GM21737 (cell line): ENCODE results near the gene NUDT3.
"Not testable (repeated sequence)": the region's sequence is repeated elsewhere in the genome, so short reads cannot be mapped to it uniquely, and the experiment has no call there.

Source experiments
- ATAC-seq: cut with Tn5 transposase; IDR thresholded peaks from one replicate; pipeline ENCODE4 v1.9.1; 2021; ENCODE audit warnings: mild to moderate bottlenecking, moderate library complexity; ENCODE audit not compliant: unreplicated experiment

The NUDT3 gene

GRCh38 chr6:34392497-34393190, at the start of gene NUDT3:
TSS of gene NUDT3 (minus strand) at chr6:34392669. CDS start at chr6:34392362, 307 bp downstream.
- ATAC-seq = peak; percentile 80

- no peak for ATAC-seq
These were observed 49.1 kb upstream of the NUDT3 start for GRCh38 chr6:34441526-34441925.

- no peak for ATAC-seq
These were observed 47.0 kb upstream of the NUDT3 start for GRCh38 chr6:34439442-34439841.

- no peak for ATAC-seq
These were observed 46.2 kb upstream of the NUDT3 start for GRCh38 chr6:34438705-34439104.

- no peak for ATAC-seq
These were observed 45.1 kb upstream of the NUDT3 start for GRCh38 chr6:34437644-34437970.

- ATAC-seq = no peak
These were observed 44.6 kb upstream of the NUDT3 start for GRCh38 chr6:34436803-34437643.

- no peak for ATAC-seq
These were observed 43.4 kb upstream of the NUDT3 start for GRCh38 chr6:34435916-34436315.

GRCh38 chr6:34425498-34426410, 33.3 kb upstream of the NUDT3 start, which contains the start of gene RPS10:
TSS of gene RPS10 (minus strand) at chr6:34426069. CDS start at chr6:34425221, 848 bp downstream.
- ATAC-seq = peak; percentile 68

GRCh38 chr6:34425132-34425497, 32.6 kb upstream of the NUDT3 start:
- ATAC-seq = peak; percentile 10

- no peak for ATAC-seq
These were observed 32.0 kb upstream of the NUDT3 start for GRCh38 chr6:34424200-34425131.

- ATAC-seq = no peak
These were observed 30.8 kb upstream of the NUDT3 start for GRCh38 chr6:34423254-34423653.

- ATAC-seq = no peak
These were observed 25.9 kb upstream of the NUDT3 start for GRCh38 chr6:34418367-34418766.

GRCh38 chr6:34416877-34417371, 24.5 kb upstream of the NUDT3 start:
- no peak for ATAC-seq

GRCh38 chr6:34414999-34415858, 22.8 kb upstream of the NUDT3 start:
- no peak for ATAC-seq

- no peak for ATAC-seq
These were observed 20.3 kb upstream of the NUDT3 start for GRCh38 chr6:34412643-34413214.

GRCh38 chr6:34412016-34412415, 19.5 kb upstream of the NUDT3 start:
- no peak for ATAC-seq

- ATAC-seq = not testable (repeated sequence)
These were observed 15.4 kb upstream of the NUDT3 start for GRCh38 chr6:34407915-34408314.

GRCh38 chr6:34396518-34396917, 4.0 kb upstream of the NUDT3 start:
- no peak for ATAC-seq

GRCh38 chr6:34393966-34394305, 1.5 kb upstream of the NUDT3 start:
- ATAC-seq = no peak
